Neural progenitor cell (in vitro differentiated cells): ENCODE data around the gene MEP1A. TPM values are rescaled to one million over a fixed set of nuclear protein-coding genes. Genes with fewer than 3 reads are reported as not detected.

ENCODE experiments used
- DNase-seq: peaks from one replicate; pipeline ENCODE4 v3.0.0-alpha.2; 2016; ENCODE audit warnings: low spot score
- H2AFZ ChIP-seq: fragments of 200-600 bp; sonication (generic); replicated peaks from 2 replicates; pipeline ENCODE4 v1.6.1; 2016; ENCODE audit warnings: antibody characterized with exemption
- H3F3A ChIP-seq: fragments of 200-600 bp; sonication (generic); 2 replicates; pipeline ENCODE4 v1.6.1; 2016; ENCODE audit warnings: antibody characterized with exemption, low read depth
- H3K27ac ChIP-seq: fragments of 200-600 bp; sonication (generic); 2 replicates; pipeline ENCODE4 v1.5.1; 2016; ENCODE audit warnings: mild to moderate bottlenecking
- H3K27me3 ChIP-seq: fragments of 200-600 bp; sonication (generic); 2 replicates; pipeline ENCODE4 v1.6.1; 2016; ENCODE audit warnings: mild to moderate bottlenecking, moderate library complexity
- H3K36me3 ChIP-seq: fragments of 200-600 bp; sonication (generic); 2 replicates; pipeline ENCODE4 v1.5.1; 2016
- H3K4me1 ChIP-seq: fragments of 200-600 bp; sonication (generic); 2 replicates; pipeline ENCODE4 v1.6.1; 2016; ENCODE audit warnings: mixed run types
- H3K4me2 ChIP-seq: fragments of 200-600 bp; sonication (generic); 2 replicates; pipeline ENCODE4 v1.6.1; 2016
- H3K4me3 ChIP-seq: fragments of 200-600 bp; sonication (generic); 2 replicates; pipeline ENCODE4 v1.5.1; 2016
- H3K79me2 ChIP-seq: fragments of 200-600 bp; sonication (generic); 2 replicates; pipeline ENCODE4 v1.6.1; 2016; ENCODE audit warnings: low read depth
- H3K9ac ChIP-seq: fragments of 200-600 bp; sonication (generic); 2 replicates; pipeline ENCODE4 v1.6.1; 2016
- H3K9me3 ChIP-seq: fragments of 200-600 bp; sonication (generic); 2 replicates; pipeline ENCODE4 v1.5.1; 2016; ENCODE audit warnings: low read depth
- H4K20me1 ChIP-seq: fragments of 200-600 bp; sonication (generic); 2 replicates; pipeline ENCODE4 v1.6.1; 2016; ENCODE audit warnings: low read depth
- H3K27ac Mint-ChIP-seq: 3 replicates; pipeline ENCODE4 v1.8.0; 2021; ENCODE audit warnings: mixed read lengths
- H3K27me3 Mint-ChIP-seq: 2 replicates; pipeline ENCODE4 v1.8.0; 2022; ENCODE audit warnings: low read depth, mild to moderate bottlenecking, inconsistent platforms, moderate library complexity, mixed read lengths; ENCODE audit not compliant: insufficient read depth
- H3K36me3 Mint-ChIP-seq: 3 replicates; pipeline ENCODE4 v1.8.0; 2021; ENCODE audit warnings: mixed read lengths
- H3K4me1 Mint-ChIP-seq: 3 replicates; pipeline ENCODE4 v1.8.0; 2021; ENCODE audit warnings: mixed read lengths
- H3K4me3 Mint-ChIP-seq: 3 replicates; pipeline ENCODE4 v1.8.0; 2021; ENCODE audit warnings: mild to moderate bottlenecking, moderate library complexity, mixed read lengths
- H3K9me3 Mint-ChIP-seq: 3 replicates; pipeline ENCODE4 v1.8.0; 2020; ENCODE audit warnings: mixed read lengths
- EZH2 ChIP-seq: fragments of 200-600 bp; sonication (generic); IDR thresholded peaks from 2 replicates; pipeline ENCODE4 v1.6.1; 2017; ENCODE audit warnings: antibody characterized with exemption, mild to moderate bottlenecking, moderate library complexity
- EZH2phosphoT487 ChIP-seq: fragments of 200-600 bp; sonication (generic); IDR thresholded peaks from 2 replicates; pipeline ENCODE4 v1.6.1; 2017; ENCODE audit warnings: antibody characterized with exemption
- total RNA-seq: library from RNA; depleted of rRNA; stranded (reverse); fragments of >200 nt; gene quantifications from 2 replicates; pipeline ENCODE4 v1.2.3, GENCODE V29; 2015; ENCODE audit warnings: low replicate concordance
- TF ChIP-seq, protein P1 (sequence below): fragments of 200-600 bp; sonication (generic); IDR thresholded peaks from 2 replicates; pipeline ENCODE4 v1.5.1; 2017; ENCODE audit warnings: antibody characterized with exemption, mild to moderate bottlenecking

MEP1A gene
- total RNA-seq, 1 donor from 2014 or later, result not detected

DNA sequence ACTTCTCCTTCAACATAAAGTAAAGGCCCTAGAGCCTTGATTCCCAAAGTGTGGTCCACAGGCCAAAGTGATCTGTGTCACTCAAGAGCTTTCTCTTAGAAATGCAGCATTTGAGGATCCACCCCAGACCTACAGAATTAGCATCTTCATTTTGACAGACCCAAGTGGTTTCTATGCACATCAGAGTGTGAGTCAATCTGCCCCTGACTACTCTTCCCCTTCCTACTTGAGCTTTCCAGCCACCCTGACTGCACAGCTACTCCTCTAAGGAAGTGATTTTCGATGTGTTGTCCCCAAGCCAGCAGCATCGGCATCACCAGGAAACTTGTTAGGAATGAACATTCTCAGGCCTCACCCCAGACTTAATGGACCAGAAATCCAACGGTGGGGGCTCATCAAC lies 2.6 kb downstream of the MEP1A start:
- no peaks in the 10 kb centered on the region for H3K4me1 Mint-ChIP-seq
- no peaks in the 10 kb centered on the region for H3K36me3 Mint-ChIP-seq

GRCh38 chr6:46796848-46797580 lies 3.8 kb downstream of the MEP1A start:
- Histone ChIP-seq H3F3A (no peaks in the 10 kb centered on the region), H3K79me2 (no peaks in the 10 kb centered on the region), H2AFZ (no peak overlapping the region), H3K4me2 (no peak overlapping the region), H3K9me3 (no peaks in the 10 kb centered on the region), H3K4me1 (no peaks in the 10 kb centered on the region), H3K27ac (no peak overlapping the region), H3K9ac (no peak overlapping the region), H4K20me1 (no peaks in the 10 kb centered on the region), H3K4me3 (no peak overlapping the region), H3K36me3 (no peaks in the 10 kb centered on the region), H3K27me3 (no peaks in the 10 kb centered on the region)
- DNase-seq, result no peak
- H3K4me3 Mint-ChIP-seq, result no peak overlapping the region
- H3K9me3 Mint-ChIP-seq, result no peaks in the 10 kb centered on the region
- H3K36me3 Mint-ChIP-seq, result no peaks in the 10 kb centered on the region
- no peaks in the 10 kb centered on the region for H3K4me1 Mint-ChIP-seq
- H3K27me3 Mint-ChIP-seq, result peaks cover 6% of the 10 kb centered on the region
- TF ChIP-seq EZH2 (no peak), EZH2phosphoT487 (no peak)
- TF ChIP-seq, protein P1, sequence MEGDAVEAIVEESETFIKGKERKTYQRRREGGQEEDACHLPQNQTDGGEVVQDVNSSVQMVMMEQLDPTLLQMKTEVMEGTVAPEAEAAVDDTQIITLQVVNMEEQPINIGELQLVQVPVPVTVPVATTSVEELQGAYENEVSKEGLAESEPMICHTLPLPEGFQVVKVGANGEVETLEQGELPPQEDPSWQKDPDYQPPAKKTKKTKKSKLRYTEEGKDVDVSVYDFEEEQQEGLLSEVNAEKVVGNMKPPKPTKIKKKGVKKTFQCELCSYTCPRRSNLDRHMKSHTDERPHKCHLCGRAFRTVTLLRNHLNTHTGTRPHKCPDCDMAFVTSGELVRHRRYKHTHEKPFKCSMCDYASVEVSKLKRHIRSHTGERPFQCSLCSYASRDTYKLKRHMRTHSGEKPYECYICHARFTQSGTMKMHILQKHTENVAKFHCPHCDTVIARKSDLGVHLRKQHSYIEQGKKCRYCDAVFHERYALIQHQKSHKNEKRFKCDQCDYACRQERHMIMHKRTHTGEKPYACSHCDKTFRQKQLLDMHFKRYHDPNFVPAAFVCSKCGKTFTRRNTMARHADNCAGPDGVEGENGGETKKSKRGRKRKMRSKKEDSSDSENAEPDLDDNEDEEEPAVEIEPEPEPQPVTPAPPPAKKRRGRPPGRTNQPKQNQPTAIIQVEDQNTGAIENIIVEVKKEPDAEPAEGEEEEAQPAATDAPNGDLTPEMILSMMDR, result no peak
- no peak overlapping the region for H3K27ac Mint-ChIP-seq

More for the DNA sequence above, 2.6 kb downstream of the MEP1A start:
- no peaks in the 10 kb centered on the region for H3K9me3 Mint-ChIP-seq
- no peak for DNase-seq
- no peak overlapping the region for H3K27ac Mint-ChIP-seq
- Histone ChIP-seq H3K27me3 (no peaks in the 10 kb centered on the region), H3K27ac (no peak overlapping the region), H3K4me1 (no peaks in the 10 kb centered on the region), H3K4me2 (no peak overlapping the region), H3K9me3 (no peaks in the 10 kb centered on the region), H3F3A (no peaks in the 10 kb centered on the region), H2AFZ (no peak overlapping the region), H3K9ac (no peak overlapping the region), H3K36me3 (no peaks in the 10 kb centered on the region), H3K79me2 (no peaks in the 10 kb centered on the region), H4K20me1 (no peaks in the 10 kb centered on the region), H3K4me3 (no peak overlapping the region)
- H3K4me3 Mint-ChIP-seq, result no peak overlapping the region
- TF ChIP-seq EZH2phosphoT487 (no peak), EZH2 (no peak)
- TF ChIP-seq, protein P1, result no peak
- peaks cover 6% of the 10 kb centered on the region for H3K27me3 Mint-ChIP-seq

- TF ChIP-seq EZH2 (no peak), EZH2phosphoT487 (no peak)
- TF ChIP-seq, protein P1, result no peak
- H4K20me1 ChIP-seq, result no peaks in the 10 kb centered on the region
These were observed 6.5 kb downstream of the MEP1A start for GRCh38 chr6:46799657-46800056.

More at GRCh38 chr6:46799657-46800056, 6.5 kb downstream of the MEP1A start:
- H3K36me3 Mint-ChIP-seq, result no peaks in the 10 kb centered on the region
- DNase-seq, result no peak
- peaks cover 6% of the 10 kb centered on the region for H3K27me3 Mint-ChIP-seq
- Histone ChIP-seq H3K27ac (no peak overlapping the region), H3K4me3 (no peak overlapping the region), H3K4me2 (no peak overlapping the region), H2AFZ (no peak overlapping the region), H3K9ac (no peak overlapping the region), H3K4me1 (no peaks in the 10 kb centered on the region), H3F3A (no peaks in the 10 kb centered on the region), H3K79me2 (no peaks in the 10 kb centered on the region), H3K9me3 (no peaks in the 10 kb centered on the region), H3K36me3 (no peaks in the 10 kb centered on the region), H3K27me3 (no peaks in the 10 kb centered on the region)
- H3K27ac Mint-ChIP-seq, result no peak overlapping the region
- H3K9me3 Mint-ChIP-seq, result no peaks in the 10 kb centered on the region
- H3K4me3 Mint-ChIP-seq, result no peak overlapping the region
- H3K4me1 Mint-ChIP-seq, result no peaks in the 10 kb centered on the region
